Measurements from ENCODE around the gene ZNF488.

DNA sequence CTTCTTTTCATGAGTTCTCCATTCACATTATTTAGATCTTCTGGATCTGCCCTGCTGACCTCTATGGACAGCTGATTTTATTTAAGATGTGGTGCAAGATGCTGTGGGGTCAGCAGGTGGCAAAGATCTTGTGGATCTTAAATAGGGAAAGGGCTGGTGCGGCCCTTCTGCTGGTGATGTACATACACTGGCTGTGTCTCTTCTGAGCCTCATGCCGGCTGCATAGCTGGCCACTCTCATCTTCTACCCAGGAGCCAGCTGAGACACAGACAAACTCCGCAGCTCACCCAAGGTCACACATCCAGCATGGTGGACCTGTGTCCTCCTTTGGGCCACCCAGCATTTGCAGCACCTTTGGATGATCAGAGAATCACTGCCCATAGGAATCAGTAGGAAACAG is 26.2 kb downstream of the ZNF488 start:
- TF ChIP-seq, protein P1, sequence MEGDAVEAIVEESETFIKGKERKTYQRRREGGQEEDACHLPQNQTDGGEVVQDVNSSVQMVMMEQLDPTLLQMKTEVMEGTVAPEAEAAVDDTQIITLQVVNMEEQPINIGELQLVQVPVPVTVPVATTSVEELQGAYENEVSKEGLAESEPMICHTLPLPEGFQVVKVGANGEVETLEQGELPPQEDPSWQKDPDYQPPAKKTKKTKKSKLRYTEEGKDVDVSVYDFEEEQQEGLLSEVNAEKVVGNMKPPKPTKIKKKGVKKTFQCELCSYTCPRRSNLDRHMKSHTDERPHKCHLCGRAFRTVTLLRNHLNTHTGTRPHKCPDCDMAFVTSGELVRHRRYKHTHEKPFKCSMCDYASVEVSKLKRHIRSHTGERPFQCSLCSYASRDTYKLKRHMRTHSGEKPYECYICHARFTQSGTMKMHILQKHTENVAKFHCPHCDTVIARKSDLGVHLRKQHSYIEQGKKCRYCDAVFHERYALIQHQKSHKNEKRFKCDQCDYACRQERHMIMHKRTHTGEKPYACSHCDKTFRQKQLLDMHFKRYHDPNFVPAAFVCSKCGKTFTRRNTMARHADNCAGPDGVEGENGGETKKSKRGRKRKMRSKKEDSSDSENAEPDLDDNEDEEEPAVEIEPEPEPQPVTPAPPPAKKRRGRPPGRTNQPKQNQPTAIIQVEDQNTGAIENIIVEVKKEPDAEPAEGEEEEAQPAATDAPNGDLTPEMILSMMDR (IDR thresholded peaks at IDR 0.05), result no peak
- TF ChIP-seq POLR2AphosphoS5 (IDR thresholded peaks at IDR 0.05) (no peak), EP300 (IDR thresholded peaks at IDR 0.05) (no peak)

All from gastroesophageal sphincter (tissue), 3 donors.